GM12878 (cell line): ENCODE data around the gene GINS2. TPM values are rescaled to one million over a fixed set of nuclear protein-coding genes. Genes with fewer than 3 reads are reported as not detected.

Experiments
- ATAC-seq: fragments of 200-7000 bp; cut with Tn5 transposase; 3 replicates; pipeline ENCODE4 v1.9.1; 2020; ENCODE audit warnings: mild to moderate bottlenecking, moderate library complexity
- BruUV-seq: library from RNA; stranded (reverse); fragments of 400-500 nt; replicated peaks from 2 replicates; lab custom pipeline; 2021; lab: Mats Ljungman, UMichigan
- CTCF ChIA-PET: fragments of 300-600 bp; sonication (Branson Sonifier 250); formaldehyde crosslinking; extraction: SDS; loops from one replicate; lab custom pipeline; 2021; ENCODE audit warnings: inconsistent platforms; lab: Yijun Ruan, JAX
- POLR2A ChIA-PET: fragments of 350-600 bp; formaldehyde crosslinking; extraction: SDS; loops from one replicate; lab custom pipeline; 2021; ENCODE audit warnings: inconsistent platforms; lab: Charles Lee
- RAD21 ChIA-PET: fragments of 300-600 bp; sonication (Branson Sonifier 250); formaldehyde crosslinking; loops from one replicate; lab custom pipeline; 2023; ENCODE audit warnings: antibody characterized with exemption; ENCODE audit not compliant: unreplicated experiment; lab: Charles Lee
- SMC1A ChIA-PET: fragments of 300-600 bp; sonication (Branson Sonifier 250); formaldehyde crosslinking; loops from one replicate; lab custom pipeline; 2023; ENCODE audit not compliant: unreplicated experiment, uncharacterized antibody; lab: Charles Lee
- DNase-seq: peaks from one replicate; pipeline ENCODE4 v3.0.0-alpha.2; 2011; ENCODE audit warnings: low read depth, low spot score
- FAIRE-seq: peaks from 3 replicates; lab custom pipeline; 2011; peaks lifted over from hg19 to GRCh38; lab: Jason Lieb, UNC
- H2AFZ ChIP-seq: 2 replicates; pipeline ENCODE4 v1.6.0; 2011; ENCODE audit warnings: low read depth, low read length, control low read depth; ENCODE audit not compliant: control insufficient read depth
- H3K27ac ChIP-seq: 2 replicates; pipeline ENCODE4 v1.5.1; 2011; ENCODE audit warnings: control low read depth; ENCODE audit not compliant: control insufficient read depth, insufficient read depth
- H3K27me3 ChIP-seq, 2 experiments: replicated peaks in 1 of 2; 2 replicates each; pipeline versions ENCODE4 v1.6.0 to v1.6.1; 2011; ENCODE audit warnings: low read length in 1 of 2; ENCODE audit not compliant: control insufficient read depth in 2 of 2, insufficient read depth in 2 of 2
- H3K36me3 ChIP-seq, 2 experiments: 2 replicates each; pipeline ENCODE4 v1.5.1; 2011; ENCODE audit warnings: low read length in 1 of 2; ENCODE audit not compliant: control insufficient read depth in 2 of 2, insufficient read depth in 2 of 2
- H3K4me1 ChIP-seq: 2 replicates; pipeline ENCODE4 v1.6.1; 2011; ENCODE audit warnings: mild to moderate bottlenecking, low read length, moderate library complexity, mixed read lengths; ENCODE audit not compliant: control insufficient read depth, insufficient read depth
- H3K4me2 ChIP-seq: 2 replicates; pipeline ENCODE4 v1.6.0; 2011; ENCODE audit warnings: control low read depth; ENCODE audit not compliant: control insufficient read depth, insufficient read depth
- H3K4me3 ChIP-seq: fragments of 200-600 bp; sonication (generic); 2 replicates; pipeline ENCODE4 v1.5.1; 2016
- H3K79me2 ChIP-seq: 2 replicates; pipeline ENCODE4 v1.6.0; 2011; ENCODE audit warnings: low read length; ENCODE audit not compliant: control insufficient read depth, insufficient read depth
- H3K9ac ChIP-seq: 2 replicates; pipeline ENCODE4 v1.8.0; 2011; ENCODE audit warnings: low read length, control low read depth, mixed read lengths; ENCODE audit not compliant: control insufficient read depth, insufficient read depth
- H3K9me3 ChIP-seq: replicated peaks from 3 replicates; pipeline ENCODE4 v1.5.1; 2011; ENCODE audit warnings: mild to moderate bottlenecking, low read length; ENCODE audit not compliant: control insufficient read depth, insufficient read depth
- H4K20me1 ChIP-seq: 2 replicates; pipeline ENCODE4 v1.6.0; 2011; ENCODE audit not compliant: control insufficient read depth, insufficient read depth
- CHD1 ChIP-seq: IDR thresholded peaks from 2 replicates; pipeline ENCODE4 v1.6.1; 2012; ENCODE audit warnings: low read depth, low read length, improper control_type of control experiment
- CTCF ChIP-seq, 3 experiments: IDR thresholded peaks in 2 of 3; conservative IDR thresholded peaks in 1 of 3; 2 replicates each; pipeline ENCODE4 v1.5.1; 2011; ENCODE audit warnings: low read depth in 3 of 3, low read length in 3 of 3, mild to moderate bottlenecking in 3 of 3, control low read depth in 2 of 3, moderate library complexity in 2 of 3, inconsistent platforms in 1 of 3, mixed read lengths in 1 of 3; ENCODE audit not compliant: control insufficient read depth in 2 of 3, insufficient read depth in 1 of 3; ENCODE audit errors: extremely low read depth in 1 of 3
- E4F1 ChIP-seq: fragments of 450-650 bp; IDR thresholded peaks from 2 replicates; pipeline ENCODE4 v1.6.1; 2018; ENCODE audit warnings: borderline replicate concordance, mild to moderate bottlenecking; ENCODE audit not compliant: partially characterized antibody
- ESRRA ChIP-seq: IDR thresholded peaks from 2 replicates; pipeline ENCODE4 v1.6.1; 2012; ENCODE audit warnings: mild to moderate bottlenecking, low read length, improper control_type of control experiment
- IKZF1 ChIP-seq: fragments of 450-650 bp; conservative IDR thresholded peaks from 2 replicates; pipeline ENCODE4 v1.6.1; 2017; ENCODE audit warnings: antibody characterized with exemption, mild to moderate bottlenecking
- KLF5 ChIP-seq: fragments of 450-650 bp; IDR thresholded peaks from 2 replicates; pipeline ENCODE4 v1.6.1; 2014; ENCODE audit warnings: mild to moderate bottlenecking; ENCODE audit not compliant: partially characterized antibody
- POU2F2 ChIP-seq: IDR thresholded peaks from 3 replicates; pipeline ENCODE4 v1.6.1; 2011; ENCODE audit warnings: low read depth, mild to moderate bottlenecking, low read length, borderline replicate concordance
- RBBP5 ChIP-seq: fragments of 200-600 bp; sonication (generic); conservative IDR thresholded peaks from 2 replicates; pipeline ENCODE4 v1.6.1; 2016
- SUPT20H ChIP-seq: IDR thresholded peaks from 2 replicates; pipeline ENCODE4 v1.6.1; 2011; ENCODE audit warnings: low read depth, mild to moderate bottlenecking, low read length, moderate library complexity, borderline replicate concordance; ENCODE audit not compliant: control insufficient read depth
- WGBS: methylation state at CpG from one replicate; pipeline ENCODE4 v1.1.6; 2016; ENCODE audit warnings: low lambda C conversion rate; ENCODE audit not compliant: insufficient replicate concordance, insufficient coverage; ENCODE audit errors: missing lambda C conversion rate; 5-methylcytosine and 5-hydroxymethylcytosine counted together
- in situ Hi-C: fragments of 300-500 bp; cut with MboI; formaldehyde crosslinking; loops from 9 replicates; pipeline ENCODE4 v1.14.3; 2018; ENCODE audit warnings: mixed read lengths
- intact Hi-C: fragments of 100-400 bp; cut with micrococcal nuclease; formaldehyde crosslinking; loops from one replicate; pipeline ENCODE4 v1.14.2; 2022; ENCODE audit not compliant: unreplicated experiment
- polyA plus RNA-seq, 11 experiments: library from polyadenylated mRNA; depleted of rRNA in 4 of 11; unstranded in 6 of 11; stranded (reverse) in 5 of 11; fragments of >200 nt; fragmentation: Nextera tagmentation in 4 of 11; fragmentation: Illumina TruSeq in 1 of 11; extraction: Ambion mirVana in 4 of 11; extraction: Trizol in 1 of 11; gene quantifications; 1 replicate in 1 of 11; 2 replicates in 10 of 11; pipeline versions ENCODE4 v1.2.1 to v1.2.3, GENCODE V29; 2011 to 2016; ENCODE audit warnings: inconsistent platforms in 2 of 11, missing spikeins in 2 of 11, low read depth in 1 of 11
- total RNA-seq, 4 experiments: library from RNA; depleted of rRNA in 3 of 4; stranded (reverse); fragments of >200 nt in 3 of 4; fragmentation: Illumina TruSeq in 1 of 4; extraction: Trizol in 1 of 4; gene quantifications; 2 replicates each; pipeline versions ENCODE4 v1.2.1 to v1.2.3, GENCODE V29; 2013 to 2021

The GINS2 gene
- total and polyA plus RNA-seq, 10 of the 15 experiments (the other 5 are each of a cell fraction or from before 2014, with no cell fraction given) = 42.7 to 90.8 (median 57.0) TPM

GRCh38 chr16:85643631-85644030 lies 45.1 kb downstream of the GINS2 start (continued):
- TF ChIP-seq E4F1 = no peak
- no peak for TF ChIP-seq RBBP5
- TF ChIP-seq CTCF (IDR thresholded peaks at IDR 0.05 in 2 of 3, conservative IDR thresholded peaks at IDR 0.05 in 1 of 3; ENCODE audit: control insufficient read depth in 2 of 3, extremely low read depth in 1 of 3, insufficient read depth in 1 of 3, low read depth in 3 of 3, low read length in 3 of 3) = no peak
- TF ChIP-seq KLF5 = no peak
- TF ChIP-seq ESRRA = no peak

- in situ Hi-C loops (no loop called here), intact Hi-C loops (no loop called here)
- Histone ChIP-seq H4K20me1 (peaks cover 3% of the 10 kb centered on the region), H2AFZ (no peak overlapping the region), H3K4me2 (no peak overlapping the region), H3K79me2 (no peaks in the 10 kb centered on the region; the same call in 1 of the 2 replicates), H3K9me3 (no peaks in the 10 kb centered on the region), H3K9ac (no peak overlapping the region), H3K27ac (no peak overlapping the region), H3K36me3 (peaks cover 0 to 19% of the 10 kb centered on the region in 2 experiments; a peak in 3 of 4 replicates), H3K4me1 (no peaks in the 10 kb centered on the region), H3K27me3 (no peaks in the 10 kb centered on the region), H3K4me3 (no peak overlapping the region)
- DNase-seq (no peak), FAIRE-seq (no peak), ATAC-seq (no peak)
- 90% methylated on average over 24 of the region's 32 CpGs for WGBS
- BruUV-seq = no TSS peak
- TF ChIP-seq CHD1 = no peak
- TF ChIP-seq SUPT20H = no peak
- TF ChIP-seq POU2F2 = no peak
- TF ChIP-seq IKZF1 = no peak
- CTCF ChIA-PET = interaction anchor here (1.8 kb wide), 1 partner anchor 27 kb away, joined by 5 read pairs; no protein-coding TSS in a partner anchor
- RAD21 ChIA-PET = no interaction called here
- SMC1A ChIA-PET = no interaction called here
- POLR2A ChIA-PET = no interaction called here
These were observed 45.9 kb downstream of the GINS2 start for GRCh38 chr16:85642762-85643358.
